Mucosa of descending colon (tissue), 3 donors: ENCODE data around the gene MTHFD1L. TPM values are rescaled to one million over a fixed set of nuclear protein-coding genes. Genes with fewer than 3 reads are reported as not detected.
"Not testable (repeated sequence)": the region's sequence is repeated elsewhere in the genome, so short reads cannot be mapped to it uniquely, and the experiment has no call there.

Experiments
- ATAC-seq: fragments of 200-7000 bp; cut with Tn5 transposase; one replicate; pipeline ENCODE4 v1.9.1; 2020; ENCODE audit warnings: mild to moderate bottlenecking, moderate library complexity
- DNase-seq, 3 donors: peaks; one replicate each; pipeline ENCODE4 v3.0.0-alpha.2; 2020
- H3K36me3 ChIP-seq: fragments of 200-600 bp; one replicate; pipeline ENCODE4 v1.8.0; 2021; ENCODE audit warnings: low read depth, mild to moderate bottlenecking
- H3K4me1 ChIP-seq: fragments of 200-600 bp; one replicate; pipeline ENCODE4 v1.8.0; 2021; ENCODE audit warnings: low read depth, mild to moderate bottlenecking
- H3K4me3 ChIP-seq: fragments of 200-600 bp; one replicate; pipeline ENCODE4 v1.8.0; 2021; ENCODE audit warnings: mild to moderate bottlenecking
- H3K9me3 ChIP-seq: fragments of 200-600 bp; one replicate; pipeline ENCODE4 v1.8.0; 2021; ENCODE audit warnings: mild to moderate bottlenecking
- intact Hi-C, 2 donors: fragments of 100-400 bp; cut with DNase I in 1 of 2; cut with micrococcal nuclease in 1 of 2; formaldehyde crosslinking; loops; one replicate each; pipeline versions ENCODE4 v1.11.0 to v1.11.1; 2022; cut with DNase I, micrococcal nuclease
- total RNA-seq, 3 donors: library from RNA; stranded (reverse); fragmentation: NEBNext Ultra II Directional in 2 of 3; extraction: Animal tissue kit (Norgen Biotek cat#: 25700) in 2 of 3; gene quantifications; one replicate each; pipeline versions ENCODE4 v1.2.1 to v1.2.4, GENCODE V29; 2021 to 2023
- TF ChIP-seq, protein P1 (sequence below): fragments of 200-600 bp; IDR thresholded peaks from one replicate; pipeline ENCODE4 v1.8.0; 2022; ENCODE audit warnings: antibody characterized with exemption, mild to moderate bottlenecking
- donor health status: DM: no; HTN: no; CAD: no; lungs with moderate emphysema.
- donor health status: DM: no; HTN: no; CAD: no.
- donor health status: DM: no; HTN: yes; CAD: no.

MTHFD1L gene
- total RNA-seq, 3 donors from 2014 or later: 7.1 to 11.1 (median 8.9) TPM

DNA sequence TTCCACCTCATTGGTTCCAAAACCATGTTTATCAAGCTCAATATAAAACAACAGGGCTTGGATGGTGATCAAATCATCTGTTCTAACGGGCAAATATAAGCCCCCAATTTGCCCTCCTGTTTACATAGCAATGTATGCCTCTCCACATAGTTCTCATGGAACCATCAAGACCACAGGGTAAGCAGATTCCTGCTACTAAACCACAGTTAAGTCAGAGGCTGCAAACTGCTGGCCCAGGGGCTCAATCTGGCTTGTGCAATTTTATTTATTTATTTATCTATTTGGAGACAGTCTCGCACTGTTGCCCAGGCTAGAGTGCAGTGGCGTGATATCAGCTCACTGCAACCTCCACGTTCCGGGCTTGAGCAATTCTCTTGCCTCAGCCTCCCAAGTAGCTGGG, 18.9 kb upstream of the MTHFD1L start:
- no peaks in the 10 kb centered on the region for H3K9me3 ChIP-seq
- intact Hi-C loops: no loop called here
- H3K4me3 ChIP-seq: no peak overlapping the region
- TF ChIP-seq, protein P1, sequence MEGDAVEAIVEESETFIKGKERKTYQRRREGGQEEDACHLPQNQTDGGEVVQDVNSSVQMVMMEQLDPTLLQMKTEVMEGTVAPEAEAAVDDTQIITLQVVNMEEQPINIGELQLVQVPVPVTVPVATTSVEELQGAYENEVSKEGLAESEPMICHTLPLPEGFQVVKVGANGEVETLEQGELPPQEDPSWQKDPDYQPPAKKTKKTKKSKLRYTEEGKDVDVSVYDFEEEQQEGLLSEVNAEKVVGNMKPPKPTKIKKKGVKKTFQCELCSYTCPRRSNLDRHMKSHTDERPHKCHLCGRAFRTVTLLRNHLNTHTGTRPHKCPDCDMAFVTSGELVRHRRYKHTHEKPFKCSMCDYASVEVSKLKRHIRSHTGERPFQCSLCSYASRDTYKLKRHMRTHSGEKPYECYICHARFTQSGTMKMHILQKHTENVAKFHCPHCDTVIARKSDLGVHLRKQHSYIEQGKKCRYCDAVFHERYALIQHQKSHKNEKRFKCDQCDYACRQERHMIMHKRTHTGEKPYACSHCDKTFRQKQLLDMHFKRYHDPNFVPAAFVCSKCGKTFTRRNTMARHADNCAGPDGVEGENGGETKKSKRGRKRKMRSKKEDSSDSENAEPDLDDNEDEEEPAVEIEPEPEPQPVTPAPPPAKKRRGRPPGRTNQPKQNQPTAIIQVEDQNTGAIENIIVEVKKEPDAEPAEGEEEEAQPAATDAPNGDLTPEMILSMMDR: no peak
- no peaks in the 10 kb centered on the region for H3K4me1 ChIP-seq
- ATAC-seq: no peak
- DNase-seq: no peak
- H3K36me3 ChIP-seq: no peaks in the 10 kb centered on the region

DNA sequence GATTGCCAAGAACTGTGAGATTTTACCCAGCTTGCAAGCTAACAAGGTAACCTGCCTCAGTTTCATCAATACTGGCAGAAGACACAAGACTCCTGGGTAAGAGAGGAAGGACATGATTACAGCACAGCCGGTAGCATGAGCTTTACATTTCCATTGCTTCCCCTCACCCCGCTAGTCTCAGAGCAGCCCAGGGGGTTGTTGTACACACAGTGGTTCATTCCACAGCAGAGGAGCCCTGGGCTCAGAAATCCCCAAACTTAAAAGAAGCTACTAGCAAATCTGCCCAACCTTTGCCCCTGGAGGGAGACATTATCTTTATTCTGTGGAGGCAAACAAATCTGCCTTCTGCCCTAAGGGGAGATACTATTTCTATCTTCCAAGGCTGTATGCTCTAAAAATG, 17.1 kb upstream of the MTHFD1L start:
- TF ChIP-seq, protein P1: no peak
- Histone ChIP-seq H3K9me3 (no peaks in the 10 kb centered on the region), H3K4me3 (no peak overlapping the region), H3K36me3 (no peaks in the 10 kb centered on the region), H3K4me1 (no peaks in the 10 kb centered on the region)
- DNase-seq (no peak), ATAC-seq (no peak)
- intact Hi-C loops: no loop called here

DNA sequence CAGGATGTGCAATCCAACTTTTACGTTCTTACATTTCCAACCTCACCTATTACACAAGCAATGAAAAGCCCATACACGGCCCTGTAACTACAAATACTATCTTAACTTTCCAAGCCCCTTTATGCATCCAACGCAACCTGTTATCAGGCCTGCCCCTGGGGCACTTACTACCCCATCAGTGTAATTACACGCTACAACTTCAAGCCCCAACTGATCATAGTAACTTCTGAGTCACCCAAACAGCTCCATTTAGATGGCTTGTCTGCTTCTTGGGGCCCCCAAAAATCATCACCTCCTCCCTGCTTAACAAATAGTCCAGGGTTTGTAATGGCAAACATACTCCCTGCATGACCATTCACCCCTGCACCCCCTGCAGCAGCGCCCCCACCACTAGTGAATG, 11.1 kb upstream of the MTHFD1L start:
- DNase-seq, intact Hi-C loops, H3K4me1 ChIP-seq, H3K4me3 ChIP-seq, H3K9me3 ChIP-seq, ATAC-seq, H3K36me3 ChIP-seq: not testable (repeated sequence)

DNA sequence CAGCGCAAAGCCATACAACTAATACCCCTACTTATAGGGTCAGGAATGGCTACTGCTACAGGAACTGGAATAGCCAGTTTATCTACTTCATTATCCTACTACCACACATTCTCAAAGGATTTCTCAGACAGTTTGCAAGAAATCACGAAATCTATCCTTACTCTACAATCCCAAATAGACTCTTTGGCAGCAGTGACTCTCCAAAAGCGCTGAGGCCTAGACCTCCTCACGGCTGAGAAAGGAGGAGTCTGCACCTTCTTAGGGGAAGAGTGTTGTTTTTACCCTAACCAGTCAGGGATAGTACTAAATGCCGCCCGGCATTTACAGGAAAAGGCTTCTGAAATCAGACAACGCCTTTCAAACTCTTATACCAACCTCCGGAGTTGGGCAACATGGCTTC, 10.3 kb upstream of the MTHFD1L start:
- intact Hi-C loops: not testable (repeated sequence)

DNA sequence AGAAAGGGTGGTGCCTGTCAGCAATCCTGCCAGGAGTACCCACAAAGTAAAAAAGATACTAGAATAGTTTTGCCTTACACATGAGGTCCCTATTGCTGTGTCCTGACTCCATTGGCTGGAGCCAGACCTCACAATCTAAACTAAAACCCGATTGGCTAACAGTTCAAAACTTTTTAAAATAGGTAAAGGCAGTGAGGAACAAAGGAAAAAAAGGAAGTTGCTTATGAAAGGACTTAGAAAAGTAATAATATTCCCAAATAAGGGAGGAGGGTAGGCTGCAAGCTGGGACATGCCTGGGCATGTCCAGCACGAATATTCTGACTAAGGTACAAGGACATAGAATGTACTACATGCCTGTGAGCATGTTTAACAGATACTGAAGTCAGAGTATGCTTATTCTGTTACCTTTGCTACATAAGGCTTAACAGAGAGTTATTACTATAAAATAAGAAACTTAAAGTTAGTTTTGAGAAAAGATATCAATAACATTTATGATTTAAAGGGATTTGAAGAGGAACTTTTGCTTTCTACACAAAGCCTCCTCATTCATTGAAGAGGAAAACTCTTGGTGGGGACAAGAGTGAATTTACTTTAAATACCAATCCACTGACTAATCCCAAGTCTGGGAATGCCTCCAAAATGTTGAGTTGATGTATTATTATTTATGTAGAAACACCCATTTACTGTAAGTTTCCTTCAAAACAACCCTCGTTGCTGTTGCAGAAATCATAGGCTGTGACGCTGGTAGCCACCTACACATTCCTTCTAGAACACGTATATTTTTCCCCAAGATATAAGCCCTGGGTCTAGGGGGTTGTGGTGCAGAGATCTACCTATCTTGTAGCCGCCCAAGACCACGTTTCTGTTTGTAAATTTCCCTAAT, 8.2 kb upstream of the MTHFD1L start:
- Histone ChIP-seq H3K4me3 (no peak overlapping the region), H3K9me3 (no peaks in the 10 kb centered on the region), H3K4me1 (no peaks in the 10 kb centered on the region), H3K36me3 (no peaks in the 10 kb centered on the region)
- TF ChIP-seq, protein P1: no peak
- intact Hi-C loops: no loop called here
- DNase-seq (no peak), ATAC-seq (no peak)

More for the DNA sequence above, 10.3 kb upstream of the MTHFD1L start:
- not testable (repeated sequence) for H3K4me3 ChIP-seq, H3K4me1 ChIP-seq, H3K36me3 ChIP-seq, DNase-seq, ATAC-seq, H3K9me3 ChIP-seq

DNA sequence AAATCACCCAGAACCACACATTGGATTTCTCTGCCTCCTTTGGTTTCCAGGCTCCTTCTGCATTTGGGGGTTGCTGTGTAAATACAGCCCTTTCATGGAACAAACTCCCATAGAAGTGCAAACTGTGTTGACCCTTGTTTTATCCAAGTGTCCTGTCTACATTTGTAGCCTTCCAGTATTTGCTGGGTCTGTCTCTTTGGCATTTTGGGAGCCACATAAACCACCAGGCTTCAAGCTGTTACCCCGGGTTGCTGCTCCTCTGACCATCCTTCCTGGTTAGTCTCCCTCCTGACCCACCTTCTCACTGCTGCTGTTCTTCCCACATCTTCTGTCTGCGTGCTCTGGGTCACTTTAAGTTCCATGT, 7.6 kb upstream of the MTHFD1L start:
- DNase-seq: no peak
- H3K4me1 ChIP-seq: no peaks in the 10 kb centered on the region
- intact Hi-C loops: no loop called here
- H3K36me3 ChIP-seq: no peaks in the 10 kb centered on the region
- TF ChIP-seq, protein P1: no peak
- no peaks in the 10 kb centered on the region for H3K9me3 ChIP-seq
- H3K4me3 ChIP-seq: no peak overlapping the region
- no peak for ATAC-seq

DNA sequence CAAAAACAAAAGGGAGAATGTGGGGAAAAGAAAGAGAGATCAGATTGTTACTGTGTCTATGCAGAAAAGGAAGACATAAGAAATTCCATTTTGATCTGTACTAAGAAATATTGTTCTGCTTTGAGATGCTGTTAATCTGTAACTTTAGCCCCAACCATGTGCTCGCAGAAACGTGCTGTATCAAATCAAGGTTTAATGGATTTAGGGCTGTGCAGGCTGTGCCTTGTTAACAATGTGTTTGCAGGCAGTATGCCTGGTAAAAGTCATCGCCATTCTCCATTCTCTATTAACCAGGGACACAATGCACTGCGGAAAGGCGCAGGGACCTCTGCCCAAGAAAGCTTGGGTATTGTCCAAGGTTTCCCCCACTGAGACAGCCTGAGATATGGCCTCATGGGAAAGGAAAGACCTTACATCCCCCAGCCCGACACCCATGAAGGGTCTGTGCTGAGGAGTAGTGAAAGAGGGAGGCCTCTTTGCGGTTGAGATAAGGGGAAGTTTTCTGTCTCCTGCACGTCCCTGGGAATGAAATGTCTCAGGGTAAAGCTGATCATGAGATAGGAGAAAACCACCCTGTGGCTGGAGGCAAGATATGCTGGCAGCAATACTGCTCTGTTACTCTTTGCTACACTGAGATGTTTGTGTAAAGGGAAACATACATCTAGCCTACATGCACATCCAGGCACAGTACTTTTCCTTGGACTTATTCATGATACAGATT, 3.9 kb upstream of the MTHFD1L start:
- H3K4me1 ChIP-seq, H3K9me3 ChIP-seq, H3K4me3 ChIP-seq, H3K36me3 ChIP-seq, intact Hi-C loops, ATAC-seq, DNase-seq: not testable (repeated sequence)
